ENCODE results near the gene ZNF805.
"Not testable (repeated sequence)": the region's sequence is repeated elsewhere in the genome, so short reads cannot be mapped to it uniquely, and the experiment has no call there.

Gene ZNF805

GRCh38 chr19:57253767-57254166 lies 13.3 kb downstream of the ZNF805 start:
- DNase-seq; in situ Hi-C loops (cut with HindIII; ENCODE audit: low pct_ligation_motif_present, low pct_unique_long_range_greater_than_20kb, low sequenced_read_pairs): not testable (repeated sequence)

GRCh38 chr19:57262044-57262443 lies 21.6 kb downstream of the ZNF805 start:
- no peak for DNase-seq
- in situ Hi-C loops (cut with HindIII; ENCODE audit: low pct_ligation_motif_present, low pct_unique_long_range_greater_than_20kb, low sequenced_read_pairs): no loop called here

GRCh38 chr19:57263244-57263741 lies 22.9 kb downstream of the ZNF805 start:
- in situ Hi-C loops (cut with HindIII; ENCODE audit: low pct_ligation_motif_present, low pct_unique_long_range_greater_than_20kb, low sequenced_read_pairs): no loop called here
- no peak for DNase-seq

GRCh38 chr19:57267291-57267690 lies 26.9 kb downstream of the ZNF805 start:
- DNase-seq: no peak
- in situ Hi-C loops (cut with HindIII; ENCODE audit: low pct_ligation_motif_present, low pct_unique_long_range_greater_than_20kb, low sequenced_read_pairs): no loop called here

GRCh38 chr19:57269515-57270250 lies 29.3 kb downstream of the ZNF805 start:
- in situ Hi-C loops (cut with HindIII; ENCODE audit: low pct_ligation_motif_present, low pct_unique_long_range_greater_than_20kb, low sequenced_read_pairs): no loop called here
- DNase-seq: no peak

GRCh38 chr19:57271280-57271679 lies 30.8 kb downstream of the ZNF805 start:
- DNase-seq: no peak
- in situ Hi-C loops (cut with HindIII; ENCODE audit: low pct_ligation_motif_present, low pct_unique_long_range_greater_than_20kb, low sequenced_read_pairs): no loop called here

- no peak for DNase-seq
- in situ Hi-C loops (cut with HindIII; ENCODE audit: low pct_ligation_motif_present, low pct_unique_long_range_greater_than_20kb, low sequenced_read_pairs): no loop called here
These were observed 32.6 kb downstream of the ZNF805 start for GRCh38 chr19:57273014-57273413.

- DNase-seq: no peak
- in situ Hi-C loops (cut with HindIII; ENCODE audit: low pct_ligation_motif_present, low pct_unique_long_range_greater_than_20kb, low sequenced_read_pairs): no loop called here
These were observed 36.0 kb downstream of the ZNF805 start for GRCh38 chr19:57276430-57276829.

GRCh38 chr19:57278481-57278880 lies 38.0 kb downstream of the ZNF805 start:
- DNase-seq; in situ Hi-C loops (cut with HindIII; ENCODE audit: low pct_ligation_motif_present, low pct_unique_long_range_greater_than_20kb, low sequenced_read_pairs): not testable (repeated sequence)

- peak; percentile 94 for DNase-seq
- in situ Hi-C loops (cut with HindIII; ENCODE audit: low pct_ligation_motif_present, low pct_unique_long_range_greater_than_20kb, low sequenced_read_pairs): no loop called here
These were observed 39.2 kb downstream of the ZNF805 start for GRCh38 chr19:57279418-57280164.

- in situ Hi-C loops (cut with HindIII; ENCODE audit: low pct_ligation_motif_present, low pct_unique_long_range_greater_than_20kb, low sequenced_read_pairs): no loop called here
- DNase-seq: peak; percentile 94
These were observed 39.9 kb downstream of the ZNF805 start, which contains the start of gene ZNF460 for GRCh38 chr19:57280165-57280961. Gene ZNF460, plus strand, starts transcription at chr19:57280485. Its CDS starts 322 bp downstream, at chr19:57280807.

GRCh38 chr19:57280962-57281400 lies 40.5 kb downstream of the ZNF805 start:
- in situ Hi-C loops (cut with HindIII; ENCODE audit: low pct_ligation_motif_present, low pct_unique_long_range_greater_than_20kb, low sequenced_read_pairs): no loop called here
- DNase-seq: no peak

- in situ Hi-C loops (cut with HindIII; ENCODE audit: low pct_ligation_motif_present, low pct_unique_long_range_greater_than_20kb, low sequenced_read_pairs): no loop called here
These were observed 41.7 kb downstream of the ZNF805 start for GRCh38 chr19:57282011-57282643.

GRCh38 chr19:57288373-57288772 lies 47.9 kb downstream of the ZNF805 start:
- DNase-seq: no peak
- in situ Hi-C loops (cut with HindIII; ENCODE audit: low pct_ligation_motif_present, low pct_unique_long_range_greater_than_20kb, low sequenced_read_pairs): no loop called here

More at GRCh38 chr19:57282011-57282643, 41.7 kb downstream of the ZNF805 start:
- no peak for DNase-seq

- no peak for DNase-seq
- in situ Hi-C loops (cut with HindIII; ENCODE audit: low pct_ligation_motif_present, low pct_unique_long_range_greater_than_20kb, low sequenced_read_pairs): no loop called here
These were observed 50.5 kb downstream of the ZNF805 start for GRCh38 chr19:57290970-57291369.

GRCh38 chr19:57292547-57292946 lies 52.1 kb downstream of the ZNF805 start:
- in situ Hi-C loops (cut with HindIII; ENCODE audit: low pct_ligation_motif_present, low pct_unique_long_range_greater_than_20kb, low sequenced_read_pairs): no loop called here
- DNase-seq: no peak

- DNase-seq: no peak
- in situ Hi-C loops (cut with HindIII; ENCODE audit: low pct_ligation_motif_present, low pct_unique_long_range_greater_than_20kb, low sequenced_read_pairs): no loop called here
These were observed 53.3 kb downstream of the ZNF805 start for GRCh38 chr19:57293719-57294118.

GRCh38 chr19:57302020-57302465 lies 61.6 kb downstream of the ZNF805 start:
- peak; percentile 25 for DNase-seq
- in situ Hi-C loops (cut with HindIII; ENCODE audit: low pct_ligation_motif_present, low pct_unique_long_range_greater_than_20kb, low sequenced_read_pairs): no loop called here

Measured in ACHN (cell line).